HepG2 (cell line): ENCODE data around the gene LRRC39. TPM values are rescaled to one million over a fixed set of nuclear protein-coding genes. Genes with fewer than 3 reads are reported as not detected.
A peak's percentile ranks its signal among the peaks of the same experiment; 100 is the strongest.

Experiments
- ATAC-seq: fragments of 200-7000 bp; cut with Tn5 transposase; 3 replicates; pipeline ENCODE4 v1.9.1; 2020; ENCODE audit warnings: mild to moderate bottlenecking, moderate library complexity
- BruUV-seq: library from RNA; stranded (reverse); fragments of 400-500 nt; replicated peaks from 2 replicates; lab custom pipeline; 2021; lab: Mats Ljungman, UMichigan
- CTCF ChIA-PET: fragments of 300-600 bp; formaldehyde crosslinking; extraction: SDS; loops from one replicate; lab custom pipeline; 2021; ENCODE audit warnings: low total read pairs, inconsistent platforms, low intra/inter-chr PET ratio; lab: Yijun Ruan, JAX
- POLR2A ChIA-PET: fragments of 350-600 bp; sonication (Branson Sonifier 250); formaldehyde crosslinking; loops from one replicate; lab custom pipeline; 2020; ENCODE audit warnings: antibody characterized with exemption, inconsistent platforms; lab: Yijun Ruan, JAX
- DNase-seq: peaks from one replicate; pipeline ENCODE4 v3.0.0-alpha.2; 2015; ENCODE audit warnings: low spot score
- FAIRE-seq: peaks from 3 replicates; lab custom pipeline; 2011; peaks lifted over from hg19 to GRCh38; lab: Jason Lieb, UNC
- H2AFZ ChIP-seq: one replicate; pipeline ENCODE4 v1.6.1; 2011; ENCODE audit warnings: low read length, inconsistent platforms
- H3K27ac ChIP-seq: fragments of 300-600 bp; 3 replicates; pipeline ENCODE4 v1.8.0; 2011; ENCODE audit warnings: mixed run types, mild to moderate bottlenecking, mixed read lengths, low read length, inconsistent platforms; ENCODE audit not compliant: insufficient read depth; ENCODE audit errors: extremely low read length
- H3K27me3 ChIP-seq, 2 experiments: fragments of 200-600 bp in 1 of 2; 2 replicates in 1 of 2; 3 replicates in 1 of 2; pipeline versions ENCODE4 v1.6.0 to v1.8.0; 2011; ENCODE audit warnings: low read length in 2 of 2, mild to moderate bottlenecking in 2 of 2, moderate library complexity in 2 of 2, inconsistent platforms in 1 of 2; ENCODE audit not compliant: insufficient read depth in 2 of 2, control insufficient read depth in 1 of 2
- H3K36me3 ChIP-seq, 2 experiments: fragments of 200-600 bp in 1 of 2; replicated peaks in 1 of 2; 2 replicates in 1 of 2; 3 replicates in 1 of 2; pipeline versions ENCODE4 v1.5.1 to v1.8.0; 2011; ENCODE audit warnings: low read length in 2 of 2, inconsistent platforms in 1 of 2; ENCODE audit not compliant: insufficient read depth in 2 of 2, control insufficient read depth in 1 of 2
- H3K4me1 ChIP-seq: 2 replicates; pipeline ENCODE4 v1.5.1; 2012; ENCODE audit warnings: low read length, inconsistent platforms; ENCODE audit not compliant: insufficient read depth
- H3K4me2 ChIP-seq: 2 replicates; pipeline ENCODE4 v1.6.0; 2011; ENCODE audit warnings: low read depth, low read length, inconsistent platforms
- H3K4me3 ChIP-seq, 3 experiments: fragments of 200-600 bp in 1 of 3; sonication (generic), shearing (Covaris generic) in 1 of 3; replicated peaks in 1 of 3; 2 replicates each; pipeline ENCODE4 v1.5.1; 2011 to 2016; ENCODE audit warnings: low read length in 3 of 3, inconsistent platforms in 2 of 3, low read depth in 2 of 3, mild to moderate bottlenecking in 2 of 3, control low read depth in 1 of 3, mixed read lengths in 1 of 3; ENCODE audit not compliant: insufficient read depth in 1 of 3
- H3K79me2 ChIP-seq: one replicate; pipeline ENCODE4 v1.6.1; 2011; ENCODE audit warnings: low read length, inconsistent platforms; ENCODE audit not compliant: insufficient read depth
- H3K9ac ChIP-seq: 2 replicates; pipeline ENCODE4 v1.6.0; 2011; ENCODE audit warnings: mild to moderate bottlenecking, low read depth, low read length, inconsistent platforms; ENCODE audit not compliant: insufficient read depth
- H3K9me3 ChIP-seq: 2 replicates; pipeline ENCODE4 v1.5.1; 2012; ENCODE audit warnings: mild to moderate bottlenecking, low read length
- H4K20me1 ChIP-seq: 2 replicates; pipeline ENCODE4 v1.6.0; 2011; ENCODE audit warnings: inconsistent platforms, mild to moderate bottlenecking, low read length, moderate library complexity; ENCODE audit not compliant: insufficient read depth
- BRF2 ChIP-seq: sonication (generic); formaldehyde crosslinking; IDR thresholded peaks from 2 replicates; pipeline ENCODE4 v1.8.1; 2022; ENCODE audit warnings: mild to moderate bottlenecking, missing genetic modification reagents
- MAFF ChIP-seq: IDR thresholded peaks from 2 replicates; pipeline ENCODE4 v1.6.1; 2011; ENCODE audit warnings: low read depth, low read length, improper control_type of control experiment
- MAFK ChIP-seq, 2 experiments: IDR thresholded peaks in 1 of 2; conservative IDR thresholded peaks in 1 of 2; 2 replicates each; pipeline ENCODE4 v1.6.1; 2011; ENCODE audit warnings: improper control_type of control experiment in 2 of 2, low read length in 2 of 2
- MTERF4 ChIP-seq: sonication (generic); formaldehyde crosslinking; IDR thresholded peaks from 2 replicates; pipeline ENCODE4 v1.8.0; 2023; ENCODE audit warnings: mild to moderate bottlenecking, missing genetic modification reagents
- RFX3 ChIP-seq: IDR thresholded peaks from 2 replicates; pipeline ENCODE4 v1.6.1; 2016; ENCODE audit warnings: missing biosample characterization, missing genetic modification reagents
- TEF ChIP-seq: sonication (generic); formaldehyde crosslinking; IDR thresholded peaks from 2 replicates; pipeline ENCODE4 v1.5.0; 2020; ENCODE audit warnings: missing genetic modification reagents
- WGBS: methylation state at CpG from one replicate; pipeline ENCODE4 v1.1.6; 2017; ENCODE audit warnings: low lambda C conversion rate; 5-methylcytosine and 5-hydroxymethylcytosine counted together
- in situ Hi-C: cut with HindIII; loops from 2 replicates; pipeline ENCODE4 v1.10.0; 2017; ENCODE audit warnings: low pct_unique_long_range_greater_than_20kb; ENCODE audit not compliant: extremely low pct_ligation_motif_present
- intact Hi-C: fragments of 100-400 bp; cut with micrococcal nuclease; formaldehyde crosslinking; loops from one replicate; pipeline ENCODE4 v1.10.0; 2022; ENCODE audit not compliant: unreplicated experiment
- polyA plus RNA-seq, 8 experiments: library from polyadenylated mRNA; depleted of rRNA in 3 of 8; stranded (reverse) in 7 of 8; unstranded in 1 of 8; fragments of >200 nt; fragmentation: Illumina TruSeq in 4 of 8; extraction: Trizol in 4 of 8; gene quantifications; 2 replicates each; pipeline versions ENCODE4 v1.2.1 to v1.2.3, GENCODE V29; 2011 to 2016; ENCODE audit warnings: low read depth in 4 of 8, missing spikeins in 1 of 8, mixed read lengths in 1 of 8; ENCODE audit not compliant: insufficient read depth in 1 of 8
- total RNA-seq, 5 experiments: library from RNA; depleted of rRNA; stranded (reverse); fragments of >200 nt; fragmentation: Illumina TruSeq; extraction: Trizol; gene quantifications; 2 replicates each; pipeline ENCODE4 v1.2.3, GENCODE V29; 2016; ENCODE audit warnings: low read depth in 1 of 5

Gene LRRC39
- total and polyA plus RNA-seq, 2 of the 13 experiments (the other 11 are each of a cell fraction or from before 2014, with no cell fraction given), result 0.07 to 0.32 TPM

GRCh38 chr1:100146958-100147357 is 31.1 kb downstream of the LRRC39 start:
- no peaks in the 10 kb centered on the region for H3K9me3 ChIP-seq
- CTCF ChIA-PET, result no interaction called here
- no peak overlapping the region for H3K4me2 ChIP-seq
- TF ChIP-seq BRF2 (no peak), MAFF (peak; percentile 63), MAFK (conservative IDR thresholded peaks at IDR 0.05 in 1 of 2, IDR thresholded peaks at IDR 0.05 in 1 of 2; ENCODE audit: low read length in 2 of 2) (peak; percentile 59 to 80; a peak in 3 of 4 replicates), RFX3 (no peak), MTERF4 (CRISPR knock-in tag) (no peak), TEF (CRISPR knock-in tag) (no peak)
- 94% methylated on average over 1 of the region's 1 CpG for WGBS
- peaks cover 4 to 33% of the 10 kb centered on the region in 2 experiments for H3K36me3 ChIP-seq
- no peaks in the 10 kb centered on the region for H3K27me3 ChIP-seq
- in situ Hi-C loops, result no loop called here
- intact Hi-C loops, result no loop called here
- no peaks in the 10 kb centered on the region for H3K79me2 ChIP-seq
- DNase-seq (no peak), FAIRE-seq (no peak), ATAC-seq (no peak)
- H2AFZ ChIP-seq, result no peak overlapping the region
- H3K4me1 ChIP-seq, result no peaks in the 10 kb centered on the region
- no peak overlapping the region for H3K27ac ChIP-seq
- no peak overlapping the region for H3K4me3 ChIP-seq
- BruUV-seq, result no TSS peak
- POLR2A ChIA-PET, result no interaction called here
- H4K20me1 ChIP-seq, result no peaks in the 10 kb centered on the region
- H3K9ac ChIP-seq, result no peak overlapping the region
